GM12878 (cell line): ENCODE measurements around the gene AASDH. TPM values are rescaled to one million over a fixed set of nuclear protein-coding genes. Genes with fewer than 3 reads are reported as not detected.

Experiments used
- BRCA1 ChIP-seq: IDR thresholded peaks from 2 replicates; pipeline ENCODE4 v1.6.1; 2011; ENCODE audit warnings: low read depth, low read length, improper control_type of control experiment
- ESRRA ChIP-seq: IDR thresholded peaks from 2 replicates; pipeline ENCODE4 v1.6.1; 2012; ENCODE audit warnings: mild to moderate bottlenecking, low read length, improper control_type of control experiment
- KAT2A ChIP-seq: conservative IDR thresholded peaks from 2 replicates; pipeline ENCODE4 v1.6.1; 2011; ENCODE audit warnings: low read depth, low read length; ENCODE audit not compliant: control insufficient read depth
- MEF2B ChIP-seq: fragments of 450-650 bp; IDR thresholded peaks from 2 replicates; pipeline ENCODE4 v1.6.1; 2018; ENCODE audit warnings: mild to moderate bottlenecking, moderate library complexity; ENCODE audit not compliant: partially characterized antibody, poor library complexity, severe bottlenecking
- MTA3 ChIP-seq: IDR thresholded peaks from 2 replicates; pipeline ENCODE4 v1.6.1; 2012; ENCODE audit warnings: low read length, inconsistent platforms, borderline replicate concordance
- NR2C2 ChIP-seq: IDR thresholded peaks from 2 replicates; pipeline ENCODE4 v1.6.1; 2011; ENCODE audit warnings: borderline replicate concordance, low read depth; ENCODE audit not compliant: control insufficient read depth, insufficient read length
- NR2F1 ChIP-seq: fragments of 450-650 bp; conservative IDR thresholded peaks from 2 replicates; pipeline ENCODE4 v1.6.1; 2017; ENCODE audit warnings: mild to moderate bottlenecking
- PML ChIP-seq: IDR thresholded peaks from 2 replicates; pipeline ENCODE4 v1.6.1; 2012; ENCODE audit warnings: low read length, inconsistent platforms
- POLR2AphosphoS2 ChIP-seq: IDR thresholded peaks from 2 replicates; pipeline ENCODE4 v1.6.1; 2011; ENCODE audit warnings: low read depth, mild to moderate bottlenecking, low read length, improper control_type of control experiment, moderate library complexity
- POLR2AphosphoS5 ChIP-seq: IDR thresholded peaks from 2 replicates; pipeline ENCODE4 v1.6.1; 2011; ENCODE audit warnings: mild to moderate bottlenecking, low read length, inconsistent platforms
- RUNX3 ChIP-seq: IDR thresholded peaks from 2 replicates; pipeline ENCODE4 v1.6.1; 2012; ENCODE audit warnings: low read length, inconsistent platforms
- SRF ChIP-seq, 2 experiments: IDR thresholded peaks; 2 replicates each; pipeline ENCODE4 v1.6.1; 2011; ENCODE audit warnings: low read depth in 2 of 2, low read length in 2 of 2, mild to moderate bottlenecking in 1 of 2, moderate library complexity in 1 of 2
- YY1 ChIP-seq: IDR thresholded peaks from 2 replicates; pipeline ENCODE4 v1.6.1; 2011; ENCODE audit warnings: low read depth, mild to moderate bottlenecking, low read length
- ZBTB40 ChIP-seq: fragments of 450-650 bp; IDR thresholded peaks from 2 replicates; pipeline ENCODE4 v1.6.1; 2016; ENCODE audit warnings: mild to moderate bottlenecking, moderate library complexity, borderline replicate concordance
- polyA plus RNA-seq, 11 experiments: library from polyadenylated mRNA; depleted of rRNA in 4 of 11; unstranded in 6 of 11; stranded (reverse) in 5 of 11; fragments of >200 nt; fragmentation: Nextera tagmentation in 4 of 11; fragmentation: Illumina TruSeq in 1 of 11; extraction: Ambion mirVana in 4 of 11; extraction: Trizol in 1 of 11; gene quantifications; 1 replicate in 1 of 11; 2 replicates in 10 of 11; pipeline versions ENCODE4 v1.2.1 to v1.2.3, GENCODE V29; 2011 to 2016; ENCODE audit warnings: inconsistent platforms in 2 of 11, missing spikeins in 2 of 11, low read depth in 1 of 11
- total RNA-seq, 4 experiments: library from RNA; depleted of rRNA in 3 of 4; stranded (reverse); fragments of >200 nt in 3 of 4; fragmentation: Illumina TruSeq in 1 of 4; extraction: Trizol in 1 of 4; gene quantifications; 2 replicates each; pipeline versions ENCODE4 v1.2.1 to v1.2.3, GENCODE V29; 2013 to 2021
- TF ChIP-seq, protein P1 (sequence below): fragments of 450-650 bp; IDR thresholded peaks from 2 replicates; pipeline ENCODE4 v1.6.1; 2017; ENCODE audit warnings: mild to moderate bottlenecking, low read depth, inconsistent platforms; ENCODE audit not compliant: poor library complexity, severe bottlenecking
- TF ChIP-seq, protein P2 (sequence below): fragments of 450-650 bp; IDR thresholded peaks from 2 replicates; pipeline ENCODE4 v1.6.1; 2014; ENCODE audit warnings: mild to moderate bottlenecking
- TF ChIP-seq, protein P3 (sequence below): fragments of 450-650 bp; IDR thresholded peaks from 2 replicates; pipeline ENCODE4 v1.6.1; 2017; ENCODE audit warnings: mild to moderate bottlenecking, moderate library complexity

The AASDH gene
- total and polyA plus RNA-seq, 10 of the 15 experiments (the other 5 are each of a cell fraction or from before 2014, with no cell fraction given): 7.3 to 19.1 (median 11.3) TPM

GRCh38 chr4:56387023-56388001, at the start of gene AASDH (continued):
- TF ChIP-seq, protein P1, sequence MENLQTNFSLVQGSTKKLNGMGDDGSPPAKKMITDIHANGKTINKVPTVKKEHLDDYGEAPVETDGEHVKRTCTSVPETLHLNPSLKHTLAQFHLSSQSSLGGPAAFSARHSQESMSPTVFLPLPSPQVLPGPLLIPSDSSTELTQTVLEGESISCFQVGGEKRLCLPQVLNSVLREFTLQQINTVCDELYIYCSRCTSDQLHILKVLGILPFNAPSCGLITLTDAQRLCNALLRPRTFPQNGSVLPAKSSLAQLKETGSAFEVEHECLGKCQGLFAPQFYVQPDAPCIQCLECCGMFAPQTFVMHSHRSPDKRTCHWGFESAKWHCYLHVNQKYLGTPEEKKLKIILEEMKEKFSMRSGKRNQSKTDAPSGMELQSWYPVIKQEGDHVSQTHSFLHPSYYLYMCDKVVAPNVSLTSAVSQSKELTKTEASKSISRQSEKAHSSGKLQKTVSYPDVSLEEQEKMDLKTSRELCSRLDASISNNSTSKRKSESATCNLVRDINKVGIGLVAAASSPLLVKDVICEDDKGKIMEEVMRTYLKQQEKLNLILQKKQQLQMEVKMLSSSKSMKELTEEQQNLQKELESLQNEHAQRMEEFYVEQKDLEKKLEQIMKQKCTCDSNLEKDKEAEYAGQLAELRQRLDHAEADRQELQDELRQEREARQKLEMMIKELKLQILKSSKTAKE: no peak
- TF ChIP-seq ZBTB40 (peak; percentile 41; the same call in 1 of the 2 replicates), SRF (IDR thresholded peaks at IDR 0.05; ENCODE audit: low read depth in 2 of 2, low read length in 2 of 2) (peak; percentile 42 to 94; a peak in 2 of 4 replicates), NR2F1 (peak; percentile 90), MEF2B (no peak), ESRRA (peak; percentile 79; the same call in 1 of the 2 replicates), YY1 (peak; percentile 69), POLR2AphosphoS2 (peak; percentile 82), BRCA1 (peak; percentile 56; the same call in 1 of the 2 replicates), KAT2A (no peak), POLR2AphosphoS5 (peak; percentile 97), RUNX3 (peak; percentile 55; the same call in 1 of the 2 replicates), PML (peak; percentile 98), NR2C2 (no peak), MTA3 (no peak)
- TF ChIP-seq, protein P2, sequence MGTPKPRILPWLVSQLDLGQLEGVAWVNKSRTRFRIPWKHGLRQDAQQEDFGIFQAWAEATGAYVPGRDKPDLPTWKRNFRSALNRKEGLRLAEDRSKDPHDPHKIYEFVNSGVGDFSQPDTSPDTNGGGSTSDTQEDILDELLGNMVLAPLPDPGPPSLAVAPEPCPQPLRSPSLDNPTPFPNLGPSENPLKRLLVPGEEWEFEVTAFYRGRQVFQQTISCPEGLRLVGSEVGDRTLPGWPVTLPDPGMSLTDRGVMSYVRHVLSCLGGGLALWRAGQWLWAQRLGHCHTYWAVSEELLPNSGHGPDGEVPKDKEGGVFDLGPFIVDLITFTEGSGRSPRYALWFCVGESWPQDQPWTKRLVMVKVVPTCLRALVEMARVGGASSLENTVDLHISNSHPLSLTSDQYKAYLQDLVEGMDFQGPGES: 0 out of 2 replicates have a peak, but pooled peaks have one; percentile 30
- TF ChIP-seq, protein P3, sequence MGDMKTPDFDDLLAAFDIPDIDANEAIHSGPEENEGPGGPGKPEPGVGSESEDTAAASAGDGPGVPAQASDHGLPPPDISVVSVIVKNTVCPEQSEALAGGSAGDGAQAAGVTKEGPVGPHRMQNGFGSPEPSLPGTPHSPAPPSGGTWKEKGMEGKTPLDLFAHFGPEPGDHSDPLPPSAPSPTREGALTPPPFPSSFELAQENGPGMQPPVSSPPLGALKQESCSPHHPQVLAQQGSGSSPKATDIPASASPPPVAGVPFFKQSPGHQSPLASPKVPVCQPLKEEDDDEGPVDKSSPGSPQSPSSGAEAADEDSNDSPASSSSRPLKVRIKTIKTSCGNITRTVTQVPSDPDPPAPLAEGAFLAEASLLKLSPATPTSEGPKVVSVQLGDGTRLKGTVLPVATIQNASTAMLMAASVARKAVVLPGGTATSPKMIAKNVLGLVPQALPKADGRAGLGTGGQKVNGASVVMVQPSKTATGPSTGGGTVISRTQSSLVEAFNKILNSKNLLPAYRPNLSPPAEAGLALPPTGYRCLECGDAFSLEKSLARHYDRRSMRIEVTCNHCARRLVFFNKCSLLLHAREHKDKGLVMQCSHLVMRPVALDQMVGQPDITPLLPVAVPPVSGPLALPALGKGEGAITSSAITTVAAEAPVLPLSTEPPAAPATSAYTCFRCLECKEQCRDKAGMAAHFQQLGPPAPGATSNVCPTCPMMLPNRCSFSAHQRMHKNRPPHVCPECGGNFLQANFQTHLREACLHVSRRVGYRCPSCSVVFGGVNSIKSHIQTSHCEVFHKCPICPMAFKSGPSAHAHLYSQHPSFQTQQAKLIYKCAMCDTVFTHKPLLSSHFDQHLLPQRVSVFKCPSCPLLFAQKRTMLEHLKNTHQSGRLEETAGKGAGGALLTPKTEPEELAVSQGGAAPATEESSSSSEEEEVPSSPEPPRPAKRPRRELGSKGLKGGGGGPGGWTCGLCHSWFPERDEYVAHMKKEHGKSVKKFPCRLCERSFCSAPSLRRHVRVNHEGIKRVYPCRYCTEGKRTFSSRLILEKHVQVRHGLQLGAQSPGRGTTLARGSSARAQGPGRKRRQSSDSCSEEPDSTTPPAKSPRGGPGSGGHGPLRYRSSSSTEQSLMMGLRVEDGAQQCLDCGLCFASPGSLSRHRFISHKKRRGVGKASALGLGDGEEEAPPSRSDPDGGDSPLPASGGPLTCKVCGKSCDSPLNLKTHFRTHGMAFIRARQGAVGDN: peak; percentile 90
